Measurements from ENCODE around the gene MSGN1.

MSGN1 gene

GRCh38 chr2:17780546-17780945, 35.7 kb upstream of the MSGN1 start:
- H3K4me2 ChIP-seq (ENCODE audit: insufficient read depth, low read length, poor library complexity, severe bottlenecking) = no peak overlapping the region
- no CpG with 5 or more reads among the region's 1 CpG for WGBS, 2 donors (ENCODE audit: extremely low coverage in 2 of 2, insufficient read length in 2 of 2, insufficient replicate concordance in 1 of 2)
- H3K9me3 ChIP-seq (replicated peaks in 1 of 2; ENCODE audit: control insufficient read depth in 2 of 2, insufficient read depth in 1 of 2, low read depth in 1 of 2, low read length in 2 of 2) = no peaks in the 10 kb centered on the region
- no peak overlapping the region for H3K18ac ChIP-seq (ENCODE audit: low read length)
- no peak overlapping the region for H2AFZ ChIP-seq (ENCODE audit: low read length)
- no peak overlapping the region for H4K8ac ChIP-seq (ENCODE audit: low read depth, low read length)
- H3K14ac ChIP-seq (ENCODE audit: low read length) = no peak overlapping the region
- no peak overlapping the region for H2BK12ac ChIP-seq (ENCODE audit: low read length)
- H2AK5ac ChIP-seq (ENCODE audit: low read depth, low read length) = no peak overlapping the region
- DNase-seq (ENCODE audit: low spot score) = no peak
- no peak overlapping the region for H4K91ac ChIP-seq (ENCODE audit: low read depth, low read length, poor library complexity)
- H3K27me3 ChIP-seq (ENCODE audit: control insufficient read depth in 3 of 3, insufficient read depth in 3 of 3, low read depth in 1 of 3, low read length in 3 of 3) = no peaks in the 10 kb centered on the region
- no peak overlapping the region for H3K9ac ChIP-seq (ENCODE audit: low read depth, low read length, poor library complexity)
- no peaks in the 10 kb centered on the region for H3K79me1 ChIP-seq (ENCODE audit: low read depth, low read length)
- no peak overlapping the region for H2BK15ac ChIP-seq (ENCODE audit: low read length)
- no peak overlapping the region for H2BK120ac ChIP-seq (ENCODE audit: low read depth, low read length)
- H3K4me3 ChIP-seq (ENCODE audit: low read length in 2 of 2) = no peak overlapping the region
- no peak overlapping the region for H3K4ac ChIP-seq (ENCODE audit: low read length)
- peaks cover 1 to 79% of the 10 kb centered on the region in 2 donors for H3K36me3 ChIP-seq (replicated peaks in 1 of 2; ENCODE audit: control insufficient read depth in 2 of 2, insufficient read depth in 2 of 2, low read length in 2 of 2)
- no peak overlapping the region for H3K23ac ChIP-seq (ENCODE audit: low read depth, low read length, poor library complexity)
- H3K27ac ChIP-seq (replicated peaks; ENCODE audit: low read length) = no peak overlapping the region
- H2BK5ac ChIP-seq (ENCODE audit: low read length) = no peak overlapping the region
- no peaks in the 10 kb centered on the region for H3K4me1 ChIP-seq (ENCODE audit: control insufficient read depth in 2 of 2, insufficient read depth in 1 of 2, low read depth in 1 of 2, low read length in 2 of 2)

- Histone ChIP-seq H3K4ac (ENCODE audit: low read length) (no peak overlapping the region), H3K36me3 (replicated peaks in 1 of 2; ENCODE audit: control insufficient read depth in 2 of 2, insufficient read depth in 2 of 2, low read length in 2 of 2) (peaks cover 1 to 71% of the 10 kb centered on the region in 2 donors), H3K4me1 (ENCODE audit: control insufficient read depth in 2 of 2, insufficient read depth in 1 of 2, low read depth in 1 of 2, low read length in 2 of 2) (no peaks in the 10 kb centered on the region), H3K18ac (ENCODE audit: low read length) (no peak overlapping the region), H2BK120ac (ENCODE audit: low read depth, low read length) (no peak overlapping the region), H2AFZ (ENCODE audit: low read length) (no peak overlapping the region), H2BK15ac (ENCODE audit: low read length) (no peak overlapping the region), H3K4me3 (ENCODE audit: low read length in 2 of 2) (no peak overlapping the region), H3K27me3 (ENCODE audit: control insufficient read depth in 3 of 3, insufficient read depth in 3 of 3, low read depth in 1 of 3, low read length in 3 of 3) (no peaks in the 10 kb centered on the region), H3K23ac (ENCODE audit: low read depth, low read length, poor library complexity) (no peak overlapping the region), H4K91ac (ENCODE audit: low read depth, low read length, poor library complexity) (no peak overlapping the region), H2BK12ac (ENCODE audit: low read length) (no peak overlapping the region), H3K27ac (replicated peaks; ENCODE audit: low read length) (no peak overlapping the region), H3K4me2 (ENCODE audit: insufficient read depth, low read length, poor library complexity, severe bottlenecking) (no peak overlapping the region), H4K8ac (ENCODE audit: low read depth, low read length) (no peak overlapping the region), H3K14ac (ENCODE audit: low read length) (no peak overlapping the region), H3K9ac (ENCODE audit: low read depth, low read length, poor library complexity) (no peak overlapping the region), H3K9me3 (replicated peaks in 1 of 2; ENCODE audit: control insufficient read depth in 2 of 2, insufficient read depth in 1 of 2, low read depth in 1 of 2, low read length in 2 of 2) (no peaks in the 10 kb centered on the region), H2BK5ac (ENCODE audit: low read length) (no peak overlapping the region), H2AK5ac (ENCODE audit: low read depth, low read length) (no peak overlapping the region), H3K79me1 (ENCODE audit: low read depth, low read length) (no peaks in the 10 kb centered on the region)
- WGBS, 2 donors (ENCODE audit: extremely low coverage in 2 of 2, insufficient read length in 2 of 2, insufficient replicate concordance in 1 of 2) = no CpG with 5 or more reads among the region's 1 CpG
- no peak for DNase-seq (ENCODE audit: low spot score)
Observed at GRCh38 chr2:17781482-17781881, 34.8 kb upstream of the MSGN1 start.

GRCh38 chr2:17786727-17787126, 29.5 kb upstream of the MSGN1 start:
- no peak overlapping the region for H2BK15ac ChIP-seq (ENCODE audit: low read length)
- DNase-seq (ENCODE audit: low spot score) = no peak
- H2BK12ac ChIP-seq (ENCODE audit: low read length) = no peak overlapping the region
- no peak overlapping the region for H3K27ac ChIP-seq (replicated peaks; ENCODE audit: low read length)
- H3K14ac ChIP-seq (ENCODE audit: low read length) = no peak overlapping the region
- whole genome bisulfite sequencing, 2 donors (ENCODE audit: extremely low coverage in 2 of 2, insufficient read length in 2 of 2, insufficient replicate concordance in 1 of 2) = no CpG with 5 or more reads among the region's 3 CpGs
- no peak overlapping the region for H3K18ac ChIP-seq (ENCODE audit: low read length)
- no peak overlapping the region for H2BK5ac ChIP-seq (ENCODE audit: low read length)
- H3K36me3 ChIP-seq (replicated peaks in 1 of 2; ENCODE audit: control insufficient read depth in 2 of 2, insufficient read depth in 2 of 2, low read length in 2 of 2) = peaks cover 0 to 18% of the 10 kb centered on the region in 2 donors
- H3K27me3 ChIP-seq (ENCODE audit: control insufficient read depth in 3 of 3, insufficient read depth in 3 of 3, low read depth in 1 of 3, low read length in 3 of 3) = peaks cover 0 to 5% (median 0%) of the 10 kb centered on the region in 3 experiments
- no peak overlapping the region for H3K23ac ChIP-seq (ENCODE audit: low read depth, low read length, poor library complexity)
- H3K4ac ChIP-seq (ENCODE audit: low read length) = no peak overlapping the region
- H3K4me1 ChIP-seq (ENCODE audit: control insufficient read depth in 2 of 2, insufficient read depth in 1 of 2, low read depth in 1 of 2, low read length in 2 of 2) = no peaks in the 10 kb centered on the region
- H2BK120ac ChIP-seq (ENCODE audit: low read depth, low read length) = no peak overlapping the region
- H3K9ac ChIP-seq (ENCODE audit: low read depth, low read length, poor library complexity) = no peak overlapping the region
- H3K4me3 ChIP-seq (ENCODE audit: low read length in 2 of 2) = no peak overlapping the region
- H3K79me1 ChIP-seq (ENCODE audit: low read depth, low read length) = no peaks in the 10 kb centered on the region
- no peak overlapping the region for H2AK5ac ChIP-seq (ENCODE audit: low read depth, low read length)
- H3K9me3 ChIP-seq (replicated peaks in 1 of 2; ENCODE audit: control insufficient read depth in 2 of 2, insufficient read depth in 1 of 2, low read depth in 1 of 2, low read length in 2 of 2) = no peaks in the 10 kb centered on the region
- no peak overlapping the region for H4K8ac ChIP-seq (ENCODE audit: low read depth, low read length)
- H4K91ac ChIP-seq (ENCODE audit: low read depth, low read length, poor library complexity) = no peak overlapping the region
- no peak overlapping the region for H2AFZ ChIP-seq (ENCODE audit: low read length)
- H3K4me2 ChIP-seq (ENCODE audit: insufficient read depth, low read length, poor library complexity, severe bottlenecking) = no peak overlapping the region

- no peaks in the 10 kb centered on the region for H3K9me3 ChIP-seq (replicated peaks in 1 of 2; ENCODE audit: control insufficient read depth in 2 of 2, insufficient read depth in 1 of 2, low read depth in 1 of 2, low read length in 2 of 2)
Observed at GRCh38 chr2:17788773-17789172, 27.5 kb upstream of the MSGN1 start.

More at GRCh38 chr2:17788773-17789172, 27.5 kb upstream of the MSGN1 start:
- H3K23ac ChIP-seq (ENCODE audit: low read depth, low read length, poor library complexity) = no peak overlapping the region
- H3K9ac ChIP-seq (ENCODE audit: low read depth, low read length, poor library complexity) = no peak overlapping the region
- H3K4me1 ChIP-seq (ENCODE audit: control insufficient read depth in 2 of 2, insufficient read depth in 1 of 2, low read depth in 1 of 2, low read length in 2 of 2) = no peaks in the 10 kb centered on the region
- H3K4me2 ChIP-seq (ENCODE audit: insufficient read depth, low read length, poor library complexity, severe bottlenecking) = no peak overlapping the region
- H2AFZ ChIP-seq (ENCODE audit: low read length) = no peak overlapping the region
- H3K36me3 ChIP-seq (replicated peaks in 1 of 2; ENCODE audit: control insufficient read depth in 2 of 2, insufficient read depth in 2 of 2, low read length in 2 of 2) = peaks cover 0 to under 1% of the 10 kb centered on the region in 2 donors
- no peak overlapping the region for H2BK12ac ChIP-seq (ENCODE audit: low read length)
- H2BK15ac ChIP-seq (ENCODE audit: low read length) = no peak overlapping the region
- H2AK5ac ChIP-seq (ENCODE audit: low read depth, low read length) = no peak overlapping the region
- H3K18ac ChIP-seq (ENCODE audit: low read length) = no peak overlapping the region
- no peak overlapping the region for H4K91ac ChIP-seq (ENCODE audit: low read depth, low read length, poor library complexity)
- H3K14ac ChIP-seq (ENCODE audit: low read length) = no peak overlapping the region
- no peak for DNase-seq (ENCODE audit: low spot score)
- peaks cover 0 to 9% (median 0%) of the 10 kb centered on the region in 3 experiments for H3K27me3 ChIP-seq (ENCODE audit: control insufficient read depth in 3 of 3, insufficient read depth in 3 of 3, low read depth in 1 of 3, low read length in 3 of 3)
- no CpG with 5 or more reads among the region's 4 CpGs for whole genome bisulfite sequencing, 2 donors (ENCODE audit: extremely low coverage in 2 of 2, insufficient read length in 2 of 2, insufficient replicate concordance in 1 of 2)
- no peaks in the 10 kb centered on the region for H3K79me1 ChIP-seq (ENCODE audit: low read depth, low read length)
- H2BK5ac ChIP-seq (ENCODE audit: low read length) = no peak overlapping the region
- no peak overlapping the region for H3K27ac ChIP-seq (replicated peaks; ENCODE audit: low read length)
- H3K4me3 ChIP-seq (ENCODE audit: low read length in 2 of 2) = no peak overlapping the region
- H2BK120ac ChIP-seq (ENCODE audit: low read depth, low read length) = no peak overlapping the region
- no peak overlapping the region for H4K8ac ChIP-seq (ENCODE audit: low read depth, low read length)
- H3K4ac ChIP-seq (ENCODE audit: low read length) = no peak overlapping the region
